Measurements from ENCODE around the gene TNS2. TPM values are rescaled to one million over a fixed set of nuclear protein-coding genes. Genes with fewer than 3 reads are reported as not detected.
A peak's percentile ranks its signal among the peaks of the same experiment; 100 is the strongest.

The TNS2 gene
- total and polyA plus RNA-seq, 10 of the 15 experiments (the other 5 are each of a cell fraction or from before 2014, with no cell fraction given) = 0.03 to 0.72 (median 0.16) TPM; not detected in 4

GRCh38 chr12:53099071-53099882 lies 49.4 kb downstream of the TNS2 start (continued):
- TF ChIP-seq ZBTB4 (CRISPR knock-in tag; IDR thresholded peaks at IDR 0.05) = no peak
- TF ChIP-seq RBBP5 (conservative IDR thresholded peaks at IDR 0.05) = no peak
- TF ChIP-seq MTA2 (IDR thresholded peaks at IDR 0.05; ENCODE audit: low read depth) = peak; percentile 65; the same call in 1 of the 2 replicates
- no peak for TF ChIP-seq TCF3 (IDR thresholded peaks at IDR 0.05; ENCODE audit: borderline replicate concordance, insufficient read depth, low read depth, low read length)
- TF ChIP-seq SUPT20H (IDR thresholded peaks at IDR 0.05; ENCODE audit: borderline replicate concordance, control insufficient read depth, low read depth, low read length) = no peak
- TF ChIP-seq RELB (IDR thresholded peaks at IDR 0.05; ENCODE audit: low read depth) = no peak
- peak; percentile 34 for TF ChIP-seq RUNX3 (IDR thresholded peaks at IDR 0.05; ENCODE audit: low read length)
- TF ChIP-seq ZNF274 (IDR thresholded peaks at IDR 0.05; ENCODE audit: insufficient read depth, insufficient read length) = no peak
- no peak for TF ChIP-seq KLF5 (IDR thresholded peaks at IDR 0.05; ENCODE audit: partially characterized antibody)
- peak; percentile 85 for TF ChIP-seq SMC3 (IDR thresholded peaks at IDR 0.05; ENCODE audit: borderline replicate concordance, low read length)
- TF ChIP-seq NFYA (IDR thresholded peaks at IDR 0.05; ENCODE audit: borderline replicate concordance, low read depth, low read length) = no peak
- no peak for TF ChIP-seq POLR2A (IDR thresholded peaks at IDR 0.05; ENCODE audit: low read depth, low read length)

Measured in GM12878 (cell line).